Stimulated activated memory B cell treated with anti-CD40 and anti-IgM and Interleukin-4, amounts not matched to agents 10 μg/mL and 1 μg/mL and 100 μg/mL, for 72 hours (primary cell): ENCODE results near the gene ABCB11.
"Not testable (repeated sequence)": the region's sequence is repeated elsewhere in the genome, so short reads cannot be mapped to it uniquely, and the experiment has no call there.

Source experiments
- ATAC-seq: fragments of 150-1000 bp; cut with Tn5 transposase; 2 replicates; pipeline ENCODE4 v1.10.0; 2021
- H3K27ac Mint-ChIP-seq: one replicate; pipeline ENCODE4 v1.8.0; 2022; ENCODE audit warnings: mild to moderate bottlenecking, mixed read lengths
- H3K27me3 Mint-ChIP-seq: one replicate; pipeline ENCODE4 v1.8.0; 2022; ENCODE audit warnings: mixed read lengths
- H3K36me3 Mint-ChIP-seq: one replicate; pipeline ENCODE4 v1.8.0; 2022; ENCODE audit warnings: mixed read lengths
- H3K4me1 Mint-ChIP-seq: one replicate; pipeline ENCODE4 v1.8.0; 2022; ENCODE audit warnings: mixed read lengths
- H3K4me3 Mint-ChIP-seq: one replicate; pipeline ENCODE4 v1.8.0; 2022; ENCODE audit warnings: mild to moderate bottlenecking, moderate library complexity, mixed read lengths
- H3K9me3 Mint-ChIP-seq: one replicate; pipeline ENCODE4 v1.8.0; 2022; ENCODE audit warnings: mixed read lengths

The ABCB11 gene

GRCh38 chr2:169026056-169026455, 5.1 kb downstream of the ABCB11 start:
- Mint-ChIP-seq H3K27ac (no peak overlapping the region), H3K4me1 (no peaks in the 10 kb centered on the region), H3K36me3 (no peaks in the 10 kb centered on the region), H3K4me3 (no peak overlapping the region), H3K9me3 (no peaks in the 10 kb centered on the region), H3K27me3 (no peaks in the 10 kb centered on the region)
- no peak for ATAC-seq

- H3K9me3 Mint-ChIP-seq = no peaks in the 10 kb centered on the region
- no peak for ATAC-seq
- H3K36me3 Mint-ChIP-seq = no peaks in the 10 kb centered on the region
- no peak overlapping the region for H3K4me3 Mint-ChIP-seq
- H3K4me1 Mint-ChIP-seq = no peaks in the 10 kb centered on the region
- H3K27me3 Mint-ChIP-seq = no peaks in the 10 kb centered on the region
- no peak overlapping the region for H3K27ac Mint-ChIP-seq
Observed at GRCh38 chr2:169023161-169023560, 8.0 kb downstream of the ABCB11 start.

- Mint-ChIP-seq H3K27ac (no peak overlapping the region), H3K9me3 (peaks cover 5% of the 10 kb centered on the region), H3K4me3 (no peak overlapping the region), H3K27me3 (peaks cover 8% of the 10 kb centered on the region), H3K4me1 (no peaks in the 10 kb centered on the region), H3K36me3 (no peaks in the 10 kb centered on the region)
- ATAC-seq = no peak
Observed at GRCh38 chr2:169018390-169018789, 12.7 kb downstream of the ABCB11 start.

- Mint-ChIP-seq H3K4me3 (no peak overlapping the region), H3K27ac (no peak overlapping the region), H3K36me3 (no peaks in the 10 kb centered on the region), H3K27me3 (peaks cover 8% of the 10 kb centered on the region), H3K9me3 (peaks cover 5% of the 10 kb centered on the region), H3K4me1 (no peaks in the 10 kb centered on the region)
- no peak for ATAC-seq
Observed at GRCh38 chr2:169015943-169016342, 15.2 kb downstream of the ABCB11 start.

- ATAC-seq = no peak
- Mint-ChIP-seq H3K9me3 (peaks cover 5% of the 10 kb centered on the region), H3K27ac (no peak overlapping the region), H3K27me3 (peaks cover 8% of the 10 kb centered on the region), H3K36me3 (no peaks in the 10 kb centered on the region), H3K4me3 (no peak overlapping the region), H3K4me1 (no peaks in the 10 kb centered on the region)
Observed at GRCh38 chr2:169014780-169015179, 16.3 kb downstream of the ABCB11 start.

GRCh38 chr2:169013628-169014026, 17.5 kb downstream of the ABCB11 start:
- Mint-ChIP-seq H3K9me3 (peaks cover 5% of the 10 kb centered on the region), H3K36me3 (no peaks in the 10 kb centered on the region), H3K27me3 (peaks cover 8% of the 10 kb centered on the region), H3K4me3 (no peak overlapping the region), H3K4me1 (no peaks in the 10 kb centered on the region), H3K27ac (no peak overlapping the region)
- ATAC-seq = no peak

- Mint-ChIP-seq H3K36me3 (no peaks in the 10 kb centered on the region), H3K27ac (no peak overlapping the region), H3K9me3 (peaks cover 10% of the 10 kb centered on the region), H3K4me3 (no peak overlapping the region), H3K4me1 (no peaks in the 10 kb centered on the region), H3K27me3 (peaks cover 8% of the 10 kb centered on the region)
- ATAC-seq = no peak
Observed at GRCh38 chr2:169012812-169013627, 18.1 kb downstream of the ABCB11 start.

- H3K4me1 Mint-ChIP-seq, H3K9me3 Mint-ChIP-seq, H3K27me3 Mint-ChIP-seq, H3K4me3 Mint-ChIP-seq, H3K36me3 Mint-ChIP-seq, ATAC-seq, H3K27ac Mint-ChIP-seq: not testable (repeated sequence)
Observed at GRCh38 chr2:169012191-169012792, 18.8 kb downstream of the ABCB11 start.

- Mint-ChIP-seq H3K4me3 (no peak overlapping the region), H3K36me3 (no peaks in the 10 kb centered on the region), H3K27me3 (peaks cover 8% of the 10 kb centered on the region), H3K9me3 (peaks cover 10% of the 10 kb centered on the region), H3K27ac (no peak overlapping the region), H3K4me1 (no peaks in the 10 kb centered on the region)
- ATAC-seq = no peak
Observed at GRCh38 chr2:169011698-169012097, 19.4 kb downstream of the ABCB11 start.

- Mint-ChIP-seq H3K36me3 (no peaks in the 10 kb centered on the region), H3K9me3 (peaks cover 5% of the 10 kb centered on the region), H3K27ac (no peak overlapping the region), H3K4me1 (no peaks in the 10 kb centered on the region), H3K4me3 (no peak overlapping the region), H3K27me3 (peaks cover 3% of the 10 kb centered on the region)
- no peak for ATAC-seq
Observed at GRCh38 chr2:169010633-169011460, 20.3 kb downstream of the ABCB11 start.

GRCh38 chr2:169009865-169010579, 21.1 kb downstream of the ABCB11 start:
- no peaks in the 10 kb centered on the region for H3K36me3 Mint-ChIP-seq
- no peak overlapping the region for H3K27ac Mint-ChIP-seq
- H3K4me1 Mint-ChIP-seq = no peaks in the 10 kb centered on the region
- ATAC-seq = no peak
- H3K27me3 Mint-ChIP-seq = peaks cover 2% of the 10 kb centered on the region
- H3K4me3 Mint-ChIP-seq = no peak overlapping the region
- H3K9me3 Mint-ChIP-seq = peaks cover 4% of the 10 kb centered on the region

- Mint-ChIP-seq H3K9me3 (peaks cover 4% of the 10 kb centered on the region), H3K4me1 (no peaks in the 10 kb centered on the region), H3K27me3 (peaks cover 14% of the 10 kb centered on the region), H3K27ac (no peak overlapping the region), H3K36me3 (no peaks in the 10 kb centered on the region), H3K4me3 (no peak overlapping the region)
- no peak for ATAC-seq
Observed at GRCh38 chr2:169007941-169008340, 23.2 kb downstream of the ABCB11 start.

GRCh38 chr2:169007356-169007755, 23.8 kb downstream of the ABCB11 start:
- ATAC-seq = no peak
- H3K36me3 Mint-ChIP-seq = no peaks in the 10 kb centered on the region
- no peaks in the 10 kb centered on the region for H3K4me1 Mint-ChIP-seq
- H3K27ac Mint-ChIP-seq = no peak overlapping the region
- no peak overlapping the region for H3K4me3 Mint-ChIP-seq
- H3K27me3 Mint-ChIP-seq = peaks cover 14% of the 10 kb centered on the region
- peaks cover 4% of the 10 kb centered on the region for H3K9me3 Mint-ChIP-seq

- no peak for ATAC-seq
- H3K9me3 Mint-ChIP-seq = peaks cover 4% of the 10 kb centered on the region
- no peak overlapping the region for H3K4me3 Mint-ChIP-seq
- peaks cover 14% of the 10 kb centered on the region for H3K27me3 Mint-ChIP-seq
- no peaks in the 10 kb centered on the region for H3K4me1 Mint-ChIP-seq
- H3K27ac Mint-ChIP-seq = no peak overlapping the region
- H3K36me3 Mint-ChIP-seq = no peaks in the 10 kb centered on the region
Observed at GRCh38 chr2:169006665-169007064, 24.5 kb downstream of the ABCB11 start.

- ATAC-seq = no peak
- peaks cover 4% of the 10 kb centered on the region for H3K9me3 Mint-ChIP-seq
- H3K4me3 Mint-ChIP-seq = no peak overlapping the region
- no peaks in the 10 kb centered on the region for H3K36me3 Mint-ChIP-seq
- no peak overlapping the region for H3K27ac Mint-ChIP-seq
- no peaks in the 10 kb centered on the region for H3K4me1 Mint-ChIP-seq
- H3K27me3 Mint-ChIP-seq = peaks cover 14% of the 10 kb centered on the region
Observed at GRCh38 chr2:169005994-169006393, 25.1 kb downstream of the ABCB11 start.
